Gastrocnemius medialis (tissue), 4 donors: Measurements from ENCODE around the gene SYCN. TPM values are rescaled to one million over a fixed set of nuclear protein-coding genes. Genes with fewer than 3 reads are reported as not detected.

Experiments used
- ATAC-seq, 2 donors: fragments of 150-250 bp; one replicate each; pipeline ENCODE4 v1.9.1; 2016
- DNase-seq, 2 donors: peaks; one replicate each; pipeline ENCODE4 v3.0.0-alpha.2; 2019
- H3K27ac ChIP-seq, 4 donors: fragments of 200-600 bp; sonication (generic); 1 replicate in 1 of 4; 2 replicates in 3 of 4; pipeline ENCODE4 v1.5.1; 2016 to 2018; ENCODE audit warnings: mild to moderate bottlenecking in 2 of 4, moderate library complexity in 1 of 4
- H3K27me3 ChIP-seq, 3 donors: fragments of 200-600 bp; sonication (generic) in 2 of 3; 1 replicate in 1 of 3; 2 replicates in 2 of 3; pipeline versions ENCODE4 v1.5.1 to v1.6.0; 2016 to 2019; ENCODE audit warnings: mild to moderate bottlenecking in 1 of 3, moderate library complexity in 1 of 3
- H3K36me3 ChIP-seq, 2 donors: fragments of 200-600 bp; sonication (generic) in 1 of 2; one replicate each; pipeline ENCODE4 v1.5.1; 2017 to 2018
- H3K4me1 ChIP-seq, 2 donors: fragments of 200-600 bp; sonication (generic) in 1 of 2; one replicate each; pipeline ENCODE4 v1.5.1; 2016 to 2017; ENCODE audit warnings: mild to moderate bottlenecking in 2 of 2
- H3K4me3 ChIP-seq, 4 donors: fragments of 200-600 bp; sonication (generic) in 3 of 4; 1 replicate in 1 of 4; 2 replicates in 3 of 4; pipeline ENCODE4 v1.5.1; 2016 to 2019; ENCODE audit warnings: mild to moderate bottlenecking in 2 of 4
- H3K9me3 ChIP-seq, 3 donors: fragments of 200-600 bp; sonication (generic) in 2 of 3; 1 replicate in 1 of 3; 2 replicates in 2 of 3; pipeline ENCODE4 v1.5.1; 2016 to 2019
- CTCF ChIP-seq, 5 experiments: fragments of 450-650 bp in 3 of 5; fragments of 200-600 bp in 2 of 5; sonication (generic) in 2 of 5; IDR thresholded peaks in 4 of 5; conservative IDR thresholded peaks in 1 of 5; 1 replicate in 4 of 5; 2 replicates in 1 of 5; pipeline ENCODE4 v1.5.1; 2016 to 2019; ENCODE audit warnings: antibody characterized with exemption in 5 of 5, mild to moderate bottlenecking in 3 of 5, moderate library complexity in 3 of 5
- POLR2A ChIP-seq, 2 donors: fragments of 450-650 bp; IDR thresholded peaks; one replicate each; pipeline ENCODE4 v1.6.1; 2017; ENCODE audit warnings: antibody characterized with exemption in 2 of 2, mild to moderate bottlenecking in 2 of 2, moderate library complexity in 2 of 2
- in situ Hi-C, 4 donors: fragments of 200-750 bp; cut with MboI; loops; one replicate each; pipeline versions ENCODE4 v1.15.0 to v1.8.0; 2017; ENCODE audit warnings: low sequenced_read_pairs in 4 of 4
- intact Hi-C: fragments of 100-400 bp; cut with DNase I; formaldehyde crosslinking; loops from one replicate; pipeline ENCODE4 v1.15.1; 2023; ENCODE audit warnings: low total_unique reads
- total RNA-seq, 4 donors: library from RNA; depleted of rRNA; stranded (reverse); fragments of >200 nt; gene quantifications; one replicate each; pipeline versions ENCODE4 v1.1.0 to v1.2.3, GENCODE V29; 2016

SYCN gene
- total RNA-seq, 4 donors from 2014 or later = not detected

DNA sequence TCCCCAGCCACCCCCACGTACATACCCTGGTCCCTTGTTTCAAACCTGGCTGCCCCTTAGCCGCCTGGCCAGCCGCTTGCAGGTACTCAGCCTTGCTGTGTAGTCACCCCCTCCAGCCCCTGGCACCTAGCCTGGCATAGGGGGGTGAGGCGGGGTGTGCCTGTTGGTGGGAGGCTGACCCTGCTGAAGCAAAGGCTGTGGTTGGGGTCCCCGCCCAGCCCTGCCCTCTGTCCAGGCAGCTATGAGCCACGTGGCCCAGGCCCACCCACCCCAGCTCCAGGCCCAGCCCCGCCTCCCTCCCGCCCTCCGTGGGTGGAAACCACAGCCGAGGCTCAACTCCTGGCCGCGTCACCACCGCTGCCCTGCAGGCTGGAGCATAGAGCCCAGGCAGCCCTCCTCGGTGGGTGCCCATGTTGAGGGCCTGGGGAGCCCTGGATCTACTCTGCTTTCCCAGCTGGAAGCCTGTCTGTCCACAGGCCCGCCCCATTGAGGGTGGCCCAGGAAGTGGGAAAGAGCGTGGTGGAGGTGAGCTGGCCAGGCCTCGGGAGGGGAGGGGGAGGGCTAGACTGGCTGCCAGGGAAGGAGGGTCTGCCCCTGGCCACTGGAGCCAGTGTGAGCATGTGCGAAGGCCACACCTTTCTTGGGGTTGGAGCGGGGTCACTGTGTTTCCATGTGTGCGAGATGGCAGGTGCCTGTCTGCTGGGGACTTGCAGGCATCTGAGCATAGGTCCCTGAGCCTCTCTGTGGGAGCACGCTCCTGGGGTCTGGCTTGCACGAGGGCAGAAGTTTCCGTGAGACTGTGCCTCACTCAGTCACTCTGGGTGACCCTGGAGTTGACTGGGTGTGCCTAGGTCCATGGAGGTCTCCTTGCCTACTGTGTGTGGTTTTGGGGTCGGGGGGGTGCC, 47.5 kb downstream of the SYCN start:
- intact Hi-C loops = no loop called here
- Histone ChIP-seq H3K4me1 (no peaks in the 10 kb centered on the region), H3K27ac (no peak overlapping the region), H3K9me3 (no peaks in the 10 kb centered on the region), H3K27me3 (no peaks in the 10 kb centered on the region), H3K4me3 (no peak overlapping the region), H3K36me3 (no peaks in the 10 kb centered on the region)
- DNase-seq = no peak
- ATAC-seq = no peak
- TF ChIP-seq POLR2A (IDR thresholded peaks at IDR 0.05) = no peak
- no peak for TF ChIP-seq CTCF (IDR thresholded peaks at IDR 0.05 in 4 of 5, conservative IDR thresholded peaks at IDR 0.05 in 1 of 5)
- in situ Hi-C loops = no loop called here

DNA sequence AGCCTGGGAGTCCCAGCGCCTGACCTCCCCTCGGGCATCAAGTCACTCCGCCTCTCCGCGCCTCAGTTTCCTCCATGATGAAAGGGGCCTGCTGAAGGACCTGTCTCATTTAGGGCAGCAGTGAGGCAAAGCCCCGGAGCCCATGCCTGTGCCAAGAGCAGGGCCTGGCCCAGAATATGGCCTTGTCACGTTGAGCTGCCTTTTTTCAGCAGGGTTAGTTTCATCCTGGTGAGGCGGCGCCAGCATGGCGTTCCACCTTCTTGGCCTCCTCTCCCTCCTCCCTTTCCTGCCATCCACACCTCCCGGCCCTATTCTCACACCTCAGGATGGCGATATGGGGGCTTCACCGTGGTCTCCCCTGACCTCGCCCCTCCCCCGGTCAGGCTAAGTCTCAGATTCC, 48.3 kb downstream of the SYCN start:
- TF ChIP-seq CTCF (IDR thresholded peaks at IDR 0.05 in 4 of 5, conservative IDR thresholded peaks at IDR 0.05 in 1 of 5) = no peak
- no peak for TF ChIP-seq POLR2A (IDR thresholded peaks at IDR 0.05)
- in situ Hi-C loops = no loop called here
- Histone ChIP-seq H3K27ac (no peak overlapping the region), H3K4me3 (no peak overlapping the region), H3K27me3 (no peaks in the 10 kb centered on the region), H3K9me3 (no peaks in the 10 kb centered on the region), H3K4me1 (no peaks in the 10 kb centered on the region), H3K36me3 (no peaks in the 10 kb centered on the region)
- DNase-seq (no peak), ATAC-seq (no peak)
- intact Hi-C loops = no loop called here

GRCh38 chr19:39155114-39155700, 48.9 kb downstream of the SYCN start:
- no peaks in the 10 kb centered on the region for H3K27me3 ChIP-seq
- no peak overlapping the region for H3K4me3 ChIP-seq
- no peaks in the 10 kb centered on the region for H3K9me3 ChIP-seq
- no peak overlapping the region for H3K27ac ChIP-seq
- in situ Hi-C loops (no loop called here), intact Hi-C loops (no loop called here)
- DNase-seq (no peak), ATAC-seq (no peak)
- no peaks in the 10 kb centered on the region for H3K4me1 ChIP-seq
- TF ChIP-seq POLR2A (IDR thresholded peaks at IDR 0.05) = no peak
- TF ChIP-seq CTCF (IDR thresholded peaks at IDR 0.05 in 4 of 5, conservative IDR thresholded peaks at IDR 0.05 in 1 of 5) = no peak
- H3K36me3 ChIP-seq = no peaks in the 10 kb centered on the region

- intact Hi-C loops = no loop called here
- no peak for DNase-seq
- Histone ChIP-seq H3K27ac (no peak overlapping the region), H3K9me3 (no peaks in the 10 kb centered on the region), H3K4me1 (no peaks in the 10 kb centered on the region), H3K4me3 (no peak overlapping the region), H3K27me3 (no peaks in the 10 kb centered on the region), H3K36me3 (no peaks in the 10 kb centered on the region)
- in situ Hi-C loops = no loop called here
- TF ChIP-seq CTCF (IDR thresholded peaks at IDR 0.05 in 4 of 5, conservative IDR thresholded peaks at IDR 0.05 in 1 of 5) (no peak), POLR2A (IDR thresholded peaks at IDR 0.05) (no peak)
- ATAC-seq = no peak
Measured at GRCh38 chr19:39154629-39155100, 49.4 kb downstream of the SYCN start.
